Ishikawa (cell line): ENCODE data around the gene APPL2.

Experiments used
- CEBPB ChIP-seq: IDR thresholded peaks from 2 replicates; pipeline ENCODE4 v1.6.1; 2012
- CREB1 ChIP-seq: IDR thresholded peaks from 2 replicates; pipeline ENCODE4 v1.6.1; 2012; ENCODE audit warnings: low read depth
- EGR1 ChIP-seq: IDR thresholded peaks from 2 replicates; pipeline ENCODE4 v1.6.1; 2012
- EP300 ChIP-seq: IDR thresholded peaks from 2 replicates; pipeline ENCODE4 v1.6.1; 2012; ENCODE audit warnings: borderline replicate concordance
- NFIC ChIP-seq: IDR thresholded peaks from 2 replicates; pipeline ENCODE4 v1.6.1; 2012
- RAD21 ChIP-seq: IDR thresholded peaks from 2 replicates; pipeline ENCODE4 v1.6.1; 2012; ENCODE audit warnings: low read depth
- TAF1 ChIP-seq: IDR thresholded peaks from 2 replicates; pipeline ENCODE4 v1.6.1; 2012; ENCODE audit warnings: low read depth, mild to moderate bottlenecking
- TEAD4 ChIP-seq: IDR thresholded peaks from 2 replicates; pipeline ENCODE4 v1.6.1; 2012
- YY1 ChIP-seq: IDR thresholded peaks from 2 replicates; pipeline ENCODE4 v1.6.1; 2012; ENCODE audit warnings: low read depth
- TF ChIP-seq, protein P1 (sequence below): IDR thresholded peaks from 2 replicates; pipeline ENCODE4 v1.6.1; 2012
- TF ChIP-seq, protein P2 (sequence below): IDR thresholded peaks from 2 replicates; pipeline ENCODE4 v1.6.1; 2012; ENCODE audit warnings: low read depth, mild to moderate bottlenecking

DNA sequence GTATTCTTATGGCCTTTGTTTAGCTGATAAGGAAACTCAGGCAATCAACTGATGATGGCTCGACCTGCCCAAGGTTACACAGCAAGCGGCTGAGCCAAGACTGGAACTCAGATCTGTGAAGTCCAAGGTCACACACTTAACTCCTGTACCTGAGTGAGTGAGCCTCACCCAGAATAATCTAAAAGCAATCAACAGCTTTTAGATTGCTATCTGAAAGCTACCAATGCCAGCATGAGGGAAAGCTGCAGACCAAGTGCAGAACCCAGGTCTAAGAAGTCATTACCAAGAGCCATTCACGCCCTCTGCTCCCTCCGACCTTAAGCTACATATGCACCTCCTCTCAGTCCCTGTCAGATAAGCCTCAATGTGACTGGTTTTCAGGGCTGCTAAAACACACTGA lies 12.1 kb downstream of the APPL2 start:
- TF ChIP-seq TAF1 (no peak), EGR1 (no peak), CREB1 (no peak), TEAD4 (no peak), NFIC (no peak), YY1 (no peak), RAD21 (no peak), EP300 (no peak), CEBPB (no peak)
- TF ChIP-seq, protein P1, sequence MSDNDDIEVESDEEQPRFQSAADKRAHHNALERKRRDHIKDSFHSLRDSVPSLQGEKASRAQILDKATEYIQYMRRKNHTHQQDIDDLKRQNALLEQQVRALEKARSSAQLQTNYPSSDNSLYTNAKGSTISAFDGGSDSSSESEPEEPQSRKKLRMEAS: no peak
- TF ChIP-seq, protein P2, sequence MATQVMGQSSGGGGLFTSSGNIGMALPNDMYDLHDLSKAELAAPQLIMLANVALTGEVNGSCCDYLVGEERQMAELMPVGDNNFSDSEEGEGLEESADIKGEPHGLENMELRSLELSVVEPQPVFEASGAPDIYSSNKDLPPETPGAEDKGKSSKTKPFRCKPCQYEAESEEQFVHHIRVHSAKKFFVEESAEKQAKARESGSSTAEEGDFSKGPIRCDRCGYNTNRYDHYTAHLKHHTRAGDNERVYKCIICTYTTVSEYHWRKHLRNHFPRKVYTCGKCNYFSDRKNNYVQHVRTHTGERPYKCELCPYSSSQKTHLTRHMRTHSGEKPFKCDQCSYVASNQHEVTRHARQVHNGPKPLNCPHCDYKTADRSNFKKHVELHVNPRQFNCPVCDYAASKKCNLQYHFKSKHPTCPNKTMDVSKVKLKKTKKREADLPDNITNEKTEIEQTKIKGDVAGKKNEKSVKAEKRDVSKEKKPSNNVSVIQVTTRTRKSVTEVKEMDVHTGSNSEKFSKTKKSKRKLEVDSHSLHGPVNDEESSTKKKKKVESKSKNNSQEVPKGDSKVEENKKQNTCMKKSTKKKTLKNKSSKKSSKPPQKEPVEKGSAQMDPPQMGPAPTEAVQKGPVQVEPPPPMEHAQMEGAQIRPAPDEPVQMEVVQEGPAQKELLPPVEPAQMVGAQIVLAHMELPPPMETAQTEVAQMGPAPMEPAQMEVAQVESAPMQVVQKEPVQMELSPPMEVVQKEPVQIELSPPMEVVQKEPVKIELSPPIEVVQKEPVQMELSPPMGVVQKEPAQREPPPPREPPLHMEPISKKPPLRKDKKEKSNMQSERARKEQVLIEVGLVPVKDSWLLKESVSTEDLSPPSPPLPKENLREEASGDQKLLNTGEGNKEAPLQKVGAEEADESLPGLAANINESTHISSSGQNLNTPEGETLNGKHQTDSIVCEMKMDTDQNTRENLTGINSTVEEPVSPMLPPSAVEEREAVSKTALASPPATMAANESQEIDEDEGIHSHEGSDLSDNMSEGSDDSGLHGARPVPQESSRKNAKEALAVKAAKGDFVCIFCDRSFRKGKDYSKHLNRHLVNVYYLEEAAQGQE: no peak
